Right atrium auricular region (tissue), 2 donors: ENCODE data around the gene AGAP1. TPM values are rescaled to one million over a fixed set of nuclear protein-coding genes. Genes with fewer than 3 reads are reported as not detected.

Source experiments
- DNase-seq: peaks from one replicate; pipeline ENCODE4 v3.0.0-alpha.2; 2019; ENCODE audit warnings: low spot score
- H3K27ac ChIP-seq, 2 donors: fragments of 200-600 bp; sonication (generic); 1 replicate in 1 of 2; 2 replicates in 1 of 2; pipeline ENCODE4 v1.5.1; 2016 to 2019
- H3K27me3 ChIP-seq, 2 donors: fragments of 200-600 bp; sonication (generic); one replicate each; pipeline versions ENCODE4 v1.5.1 to v1.6.0; 2017 to 2019
- H3K36me3 ChIP-seq: fragments of 200-600 bp; sonication (generic); one replicate; pipeline ENCODE4 v1.5.1; 2016
- H3K4me1 ChIP-seq, 2 donors: fragments of 200-600 bp; sonication (generic); one replicate each; pipeline versions ENCODE4 v1.5.1 to v1.6.0; 2017 to 2019
- H3K4me3 ChIP-seq, 2 donors: fragments of 200-600 bp; sonication (generic); 1 replicate in 1 of 2; 2 replicates in 1 of 2; pipeline ENCODE4 v1.5.1; 2017 to 2019; ENCODE audit warnings: mild to moderate bottlenecking in 1 of 2, moderate library complexity in 1 of 2
- H3K9me3 ChIP-seq, 2 donors: fragments of 200-600 bp; sonication (generic); one replicate each; pipeline ENCODE4 v1.5.1; 2019
- CTCF ChIP-seq, 2 donors: fragments of 200-600 bp; sonication (generic); IDR thresholded peaks; one replicate each; pipeline ENCODE4 v1.5.1; 2019; ENCODE audit warnings: antibody characterized with exemption in 2 of 2
- total RNA-seq, 2 donors: library from RNA; depleted of rRNA; stranded (reverse); fragments of >200 nt; gene quantifications; one replicate each; pipeline ENCODE4 v1.1.0, GENCODE V29; 2016

Gene AGAP1
- total RNA-seq, 2 donors from 2014 or later, result 11.6 to 17.2 TPM

- H3K36me3 ChIP-seq, result no peaks in the 10 kb centered on the region
- H3K4me1 ChIP-seq, result peaks cover 0 to 58% of the 10 kb centered on the region in 2 donors
- no peaks in the 10 kb centered on the region for H3K27me3 ChIP-seq
- no peaks in the 10 kb centered on the region for H3K9me3 ChIP-seq
- H3K4me3 ChIP-seq, result no peak overlapping the region
- DNase-seq, result no peak
- H3K27ac ChIP-seq, result no peak overlapping the region
- TF ChIP-seq CTCF (IDR thresholded peaks at IDR 0.05), result no peak
Measured at GRCh38 chr2:235643680-235644511, 150.1 kb downstream of the AGAP1 start.

- H3K4me3 ChIP-seq, result no peak overlapping the region
- no peaks in the 10 kb centered on the region for H3K36me3 ChIP-seq
- TF ChIP-seq CTCF (IDR thresholded peaks at IDR 0.05), result no peak
- H3K27me3 ChIP-seq, result no peaks in the 10 kb centered on the region
- H3K9me3 ChIP-seq, result no peaks in the 10 kb centered on the region
- peaks cover 0 to 27% of the 10 kb centered on the region in 2 donors for H3K4me1 ChIP-seq
- no peak overlapping the region for H3K27ac ChIP-seq
- DNase-seq, result no peak
Measured at GRCh38 chr2:235647264-235647663, 153.4 kb downstream of the AGAP1 start.

GRCh38 chr2:235647877-235648276 lies 154.0 kb downstream of the AGAP1 start:
- H3K9me3 ChIP-seq, result no peaks in the 10 kb centered on the region
- H3K27ac ChIP-seq, result no peak overlapping the region
- DNase-seq, result no peak
- peaks cover 0 to 21% of the 10 kb centered on the region in 2 donors for H3K4me1 ChIP-seq
- TF ChIP-seq CTCF (IDR thresholded peaks at IDR 0.05), result no peak
- no peak overlapping the region for H3K4me3 ChIP-seq
- H3K36me3 ChIP-seq, result no peaks in the 10 kb centered on the region
- no peaks in the 10 kb centered on the region for H3K27me3 ChIP-seq

- no peak for DNase-seq
- no peak for TF ChIP-seq CTCF (IDR thresholded peaks at IDR 0.05)
- Histone ChIP-seq H3K27me3 (no peaks in the 10 kb centered on the region), H3K4me3 (no peak overlapping the region), H3K27ac (no peak overlapping the region), H3K36me3 (no peaks in the 10 kb centered on the region), H3K4me1 (peaks cover 0 to 15% of the 10 kb centered on the region in 2 donors), H3K9me3 (no peaks in the 10 kb centered on the region)
Measured at GRCh38 chr2:235649418-235649817, 155.6 kb downstream of the AGAP1 start.

- Histone ChIP-seq H3K36me3 (no peaks in the 10 kb centered on the region), H3K9me3 (no peaks in the 10 kb centered on the region), H3K4me1 (peaks cover 0 to 9% of the 10 kb centered on the region in 2 donors), H3K27ac (no peak overlapping the region), H3K4me3 (no peak overlapping the region), H3K27me3 (no peaks in the 10 kb centered on the region)
- TF ChIP-seq CTCF (IDR thresholded peaks at IDR 0.05), result no peak
- DNase-seq, result no peak
Measured at GRCh38 chr2:235651643-235652042, 157.8 kb downstream of the AGAP1 start.
